HG02943 (cell line): ENCODE data around the gene LDLRAD3.
"Not testable (repeated sequence)": the region's sequence is repeated elsewhere in the genome, so short reads cannot be mapped to it uniquely, and the experiment has no call there.

ENCODE experiments used
- ATAC-seq: cut with Tn5 transposase; IDR thresholded peaks from one replicate; pipeline ENCODE4 v1.9.1; 2021; ENCODE audit warnings: mild to moderate bottlenecking, low read depth, moderate library complexity; ENCODE audit not compliant: unreplicated experiment

LDLRAD3 gene, protein sequence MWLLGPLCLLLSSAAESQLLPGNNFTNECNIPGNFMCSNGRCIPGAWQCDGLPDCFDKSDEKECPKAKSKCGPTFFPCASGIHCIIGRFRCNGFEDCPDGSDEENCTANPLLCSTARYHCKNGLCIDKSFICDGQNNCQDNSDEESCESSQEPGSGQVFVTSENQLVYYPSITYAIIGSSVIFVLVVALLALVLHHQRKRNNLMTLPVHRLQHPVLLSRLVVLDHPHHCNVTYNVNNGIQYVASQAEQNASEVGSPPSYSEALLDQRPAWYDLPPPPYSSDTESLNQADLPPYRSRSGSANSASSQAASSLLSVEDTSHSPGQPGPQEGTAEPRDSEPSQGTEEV

DNA sequence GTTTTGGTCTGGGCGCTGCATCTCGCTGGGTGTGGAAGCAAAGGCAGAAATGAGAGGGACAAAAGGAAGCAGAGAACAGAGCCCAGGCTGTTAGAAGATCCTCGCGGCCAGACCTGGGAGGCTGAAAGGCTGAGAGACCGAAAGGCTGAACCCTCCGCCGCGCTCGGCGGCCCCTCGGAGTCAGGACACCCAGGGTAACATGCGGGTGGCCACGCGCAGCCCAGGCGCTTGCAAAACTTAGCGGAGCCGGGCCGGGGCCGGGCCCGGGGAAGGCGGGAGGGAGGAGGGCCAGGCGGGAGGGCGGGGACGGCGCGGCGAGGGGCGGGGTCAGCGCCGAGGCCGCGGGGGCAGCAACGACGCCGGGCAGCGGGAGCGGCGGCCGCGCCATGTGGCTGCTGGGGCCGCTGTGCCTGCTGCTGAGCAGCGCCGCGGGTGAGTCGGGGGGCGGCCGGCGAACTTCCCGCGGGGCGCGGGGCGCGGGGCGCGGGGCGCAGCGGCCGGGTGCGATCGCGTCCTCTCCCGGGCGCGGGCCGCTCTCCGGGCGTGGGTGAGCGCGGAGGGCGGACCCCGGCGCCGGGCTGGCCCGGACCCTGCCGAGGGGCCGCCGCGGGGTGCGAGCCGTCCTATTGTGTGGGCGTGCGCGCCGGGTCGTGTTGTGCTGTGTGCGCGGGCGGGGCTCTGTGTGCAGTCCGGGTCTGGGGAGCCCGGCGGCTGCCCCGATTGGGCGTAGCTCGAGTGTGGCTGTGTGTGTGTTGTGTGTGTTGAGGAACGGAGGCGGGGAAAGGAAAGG is at the start of gene LDLRAD3:
Gene LDLRAD3 (plus strand): TSS at position 350 of the 790 bp plus-strand sequence. CDS start 37 bp downstream, at position 387.
- no peak for ATAC-seq

DNA sequence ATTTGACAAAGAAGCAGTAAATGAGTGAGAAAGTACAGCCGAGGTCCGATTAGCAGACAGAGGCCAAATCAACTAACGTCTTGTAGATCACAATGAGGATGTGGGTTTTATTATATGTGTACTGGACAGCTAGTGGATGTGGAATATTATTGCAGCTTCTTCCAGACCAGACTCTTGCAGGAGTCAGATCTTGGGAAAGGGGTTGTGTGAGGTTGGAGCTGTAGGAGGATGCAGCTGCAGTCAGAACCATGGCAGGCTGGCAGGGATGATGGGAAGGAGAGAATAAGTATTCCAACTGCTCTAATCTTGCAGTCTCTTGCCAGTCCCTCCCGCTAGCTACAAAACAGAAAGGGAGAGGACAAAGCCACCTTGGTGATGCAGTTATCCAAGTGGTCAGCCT is 46.8 kb upstream of the LDLRAD3 start:
- no peak for ATAC-seq

DNA sequence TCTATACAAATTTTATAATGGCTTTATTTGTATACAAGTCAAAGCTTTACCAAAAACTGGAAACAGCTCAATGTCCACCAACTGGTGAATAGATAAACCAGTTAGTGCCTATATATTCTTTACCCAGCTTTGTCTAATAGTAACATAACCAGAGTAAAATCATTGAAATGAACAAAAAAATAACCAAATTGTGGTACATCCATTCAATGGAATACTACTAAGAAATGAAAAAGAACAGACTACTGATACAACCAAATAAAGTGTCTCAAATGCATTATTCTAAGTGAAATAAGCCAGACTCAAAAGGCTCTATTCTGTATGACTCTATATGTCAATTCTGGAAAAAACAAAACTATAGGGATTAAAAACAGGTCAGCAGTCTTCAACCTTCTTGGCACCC is 40.9 kb upstream of the LDLRAD3 start:
- no peak for ATAC-seq

DNA sequence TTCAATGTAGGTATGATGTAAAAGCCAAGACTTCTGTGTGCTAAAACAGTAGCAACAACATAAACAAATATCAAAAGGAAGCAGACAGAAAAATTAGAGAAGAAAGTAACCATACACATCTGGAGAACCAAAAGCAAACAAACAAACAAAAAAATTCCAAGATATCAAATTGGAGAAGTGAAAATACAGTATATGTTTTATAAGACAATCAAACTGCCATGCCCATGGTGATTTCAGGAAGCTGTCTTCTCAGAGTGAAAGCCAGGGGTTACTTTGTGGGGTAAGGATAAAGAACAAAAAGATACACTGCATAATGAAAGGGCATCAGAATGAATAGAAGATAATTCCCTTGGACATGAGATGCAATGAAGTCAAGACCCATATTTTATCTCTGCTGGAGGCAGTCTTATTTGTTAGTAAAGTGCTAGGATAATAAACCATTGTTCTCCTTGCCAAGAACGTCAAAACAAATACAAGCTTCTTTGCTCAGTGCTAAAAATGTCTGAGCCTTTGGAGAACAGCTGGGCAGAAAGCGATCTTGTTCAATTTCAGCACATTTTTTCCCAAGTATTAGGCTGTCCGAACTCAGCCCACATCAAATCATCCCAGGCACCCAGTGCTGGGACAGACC is 38.1 kb upstream of the LDLRAD3 start:
- no peak for ATAC-seq

DNA sequence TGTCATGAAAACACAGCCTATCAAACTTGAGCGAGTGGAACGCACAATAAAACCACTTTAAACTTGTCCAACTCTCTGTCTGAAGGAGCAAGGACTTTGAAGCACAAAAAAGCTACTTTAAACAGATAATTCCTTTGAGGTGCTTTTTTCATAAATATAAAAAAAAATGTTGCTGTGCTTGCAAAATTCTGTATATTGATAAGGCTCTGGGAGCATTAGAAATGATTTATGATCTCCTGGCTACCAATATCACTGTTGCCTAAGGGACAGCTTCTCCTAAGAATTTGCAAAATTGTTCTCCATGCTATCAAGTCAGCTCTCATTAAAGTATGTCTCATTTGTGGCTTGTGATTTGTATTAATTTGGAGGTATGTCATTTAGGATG is 37.6 kb upstream of the LDLRAD3 start:
- ATAC-seq, result no peak

DNA sequence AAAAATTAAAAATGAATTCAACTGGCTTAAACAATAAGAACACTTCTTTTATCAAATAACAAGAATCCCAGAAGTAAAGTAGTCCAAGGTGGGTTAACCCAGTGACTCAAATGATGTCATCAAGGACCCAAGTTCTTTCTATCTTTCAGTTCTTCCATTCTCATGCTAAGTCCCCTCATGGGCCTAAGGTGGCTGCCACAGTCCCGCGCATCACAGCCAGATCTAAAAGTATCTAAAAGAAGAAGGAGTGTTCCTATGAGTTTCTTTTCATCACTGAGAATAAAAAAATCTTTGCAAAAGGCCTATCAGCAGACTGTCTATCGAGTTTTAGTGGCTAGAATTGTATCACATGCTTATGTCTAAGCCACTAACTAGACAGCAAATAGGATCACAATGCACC is 37.2 kb upstream of the LDLRAD3 start:
- ATAC-seq, result no peak

DNA sequence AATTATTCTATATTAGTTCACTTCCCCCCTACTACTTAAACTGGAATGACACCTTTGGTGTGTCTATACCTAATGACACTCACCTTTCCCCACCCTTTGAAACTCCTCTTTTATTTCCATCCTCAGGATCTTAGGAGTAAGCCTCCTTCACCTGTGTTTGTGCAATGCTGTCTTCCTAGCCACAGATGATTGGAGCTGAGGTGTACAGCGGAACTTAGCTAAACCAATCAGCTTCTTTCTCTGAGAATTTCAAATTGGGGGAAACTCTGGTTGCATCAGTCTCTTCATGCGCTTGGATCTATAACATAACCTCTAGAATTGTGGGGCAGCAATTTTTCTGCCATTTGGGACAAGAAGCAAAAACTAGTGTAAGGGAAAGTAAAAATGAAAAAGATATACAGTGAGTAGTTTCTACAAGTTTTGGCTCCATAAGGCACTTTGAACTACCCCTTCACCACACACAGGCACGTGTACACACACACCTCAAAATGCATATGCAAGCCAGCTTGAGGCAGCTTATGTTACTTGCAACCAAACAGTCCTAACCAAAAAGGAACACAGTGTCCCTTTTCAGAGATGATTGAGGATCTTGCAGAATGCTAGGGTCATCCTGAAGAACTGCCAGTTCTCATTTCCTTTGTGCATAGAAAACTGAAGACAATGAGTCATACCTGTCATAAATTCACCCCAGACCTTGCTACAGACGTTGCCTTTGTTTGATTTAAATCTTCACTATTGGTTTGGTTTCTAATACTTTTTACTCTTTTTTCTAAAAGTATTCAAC is 36.0 kb upstream of the LDLRAD3 start:
- no peak for ATAC-seq

DNA sequence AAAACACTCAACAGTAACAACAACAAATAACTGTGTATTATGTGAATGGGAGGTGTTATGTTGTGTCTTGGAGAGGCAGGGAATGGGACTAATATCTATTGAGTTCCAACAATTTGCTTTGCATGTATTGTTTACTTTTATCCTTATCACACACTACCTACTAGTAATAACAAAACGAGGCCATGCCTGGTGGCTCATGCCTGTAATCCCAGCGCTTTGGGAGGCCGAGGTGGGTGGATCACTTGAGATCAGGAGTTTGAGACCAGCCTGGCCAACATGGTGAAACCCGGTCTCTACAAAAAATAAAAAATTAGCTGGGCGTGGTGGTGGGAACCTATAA is 35.5 kb upstream of the LDLRAD3 start:
- not testable (repeated sequence) for ATAC-seq

DNA sequence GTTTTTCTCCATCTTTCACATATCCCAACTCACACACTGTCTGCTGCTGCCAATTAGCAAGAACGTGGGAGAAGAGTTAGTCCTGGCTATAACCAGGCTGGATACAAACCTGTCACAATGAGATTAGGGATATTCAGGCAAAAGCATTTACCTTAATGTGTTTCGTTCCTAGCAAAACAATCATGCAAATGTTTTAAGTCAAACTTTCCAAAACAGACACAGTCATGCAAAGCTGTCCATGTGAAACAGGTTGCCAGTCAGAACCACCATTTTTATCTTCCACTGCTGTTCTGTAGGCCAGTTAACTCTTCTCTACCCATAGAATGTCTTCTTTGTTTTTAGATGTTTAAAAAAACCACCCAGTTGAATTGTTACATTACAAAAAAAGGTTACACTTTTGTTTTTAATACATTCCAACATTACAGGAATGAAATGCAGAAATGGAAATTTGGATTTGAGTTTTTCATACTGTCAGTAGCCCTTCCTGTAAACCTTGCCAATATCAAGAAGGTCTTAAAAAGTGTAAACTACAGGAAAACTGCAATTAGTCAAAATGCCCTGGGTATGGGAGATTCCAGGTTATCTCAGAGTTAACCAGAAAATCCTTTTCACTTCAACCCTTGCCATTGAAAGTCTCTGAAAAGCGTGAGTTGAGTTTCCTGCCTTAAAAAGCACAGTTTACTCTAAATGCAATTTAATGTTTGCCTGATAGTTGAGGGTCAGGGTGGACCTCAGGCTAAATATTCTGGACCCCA is 34.2 kb upstream of the LDLRAD3 start:
- no peak for ATAC-seq

DNA sequence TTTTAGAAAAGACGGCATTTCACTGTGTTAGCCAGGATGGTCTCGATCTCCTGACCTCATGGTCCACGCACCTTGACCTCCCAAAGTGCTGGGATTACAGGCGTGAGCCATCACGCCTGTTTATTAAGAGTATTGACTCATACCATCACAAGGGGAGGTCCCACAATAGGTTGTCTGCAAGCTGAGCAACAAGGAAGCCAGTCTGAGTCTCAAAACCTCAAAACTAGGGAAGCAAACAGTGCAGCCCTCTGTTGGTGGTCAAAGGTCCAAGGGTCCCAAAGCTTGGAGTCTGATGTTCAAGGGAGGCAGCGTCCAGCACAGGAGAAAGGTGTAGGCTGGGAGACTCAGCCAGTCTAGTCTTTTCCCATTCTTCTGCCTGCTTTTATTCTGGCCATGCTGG is 32.8 kb upstream of the LDLRAD3 start:
- no peak for ATAC-seq

DNA sequence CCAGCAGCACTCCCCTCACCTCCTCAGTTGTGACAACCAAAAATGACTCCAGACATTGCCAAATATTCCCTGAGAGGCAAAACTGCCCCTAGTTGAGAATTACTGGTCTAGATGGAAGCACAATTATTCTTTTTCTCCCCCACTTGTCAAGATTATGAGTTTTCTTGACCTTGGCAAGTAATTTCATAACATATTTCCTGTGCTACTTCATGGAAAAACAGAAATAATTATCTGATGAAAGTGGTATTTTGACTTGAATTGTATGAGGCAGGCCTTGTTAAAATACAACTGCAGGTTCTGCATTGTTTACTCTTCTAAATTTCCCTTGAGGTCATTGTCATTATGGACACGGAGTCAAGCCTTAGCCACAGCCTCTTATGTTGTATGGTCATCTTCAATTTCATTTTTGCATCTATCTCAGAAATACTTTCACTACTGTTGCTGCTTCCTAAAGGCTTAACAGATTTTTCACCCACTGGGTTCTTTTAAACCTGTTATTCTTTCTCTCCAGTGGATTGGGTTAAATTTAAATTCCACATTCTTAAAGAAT is 32.2 kb upstream of the LDLRAD3 start:
- no peak for ATAC-seq

DNA sequence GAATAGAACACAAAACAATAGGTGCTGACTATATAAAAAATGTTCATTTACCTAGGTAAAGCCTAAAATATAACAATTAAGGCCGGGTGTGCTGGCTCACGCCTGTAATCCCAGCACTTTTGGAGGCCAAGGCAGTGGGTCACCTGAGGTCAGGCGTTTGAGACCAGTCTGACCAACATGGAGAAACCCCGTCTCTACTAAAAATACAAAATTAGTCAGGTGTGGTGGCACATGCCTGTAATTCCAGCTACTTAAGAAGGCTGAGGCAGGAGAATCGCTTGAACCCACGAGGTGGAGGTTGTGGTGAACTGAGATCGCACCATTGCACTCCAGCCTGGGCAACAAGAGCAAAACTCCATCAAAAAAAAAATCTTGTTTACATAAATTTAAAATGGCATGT is 31.4 kb upstream of the LDLRAD3 start:
- not testable (repeated sequence) for ATAC-seq

DNA sequence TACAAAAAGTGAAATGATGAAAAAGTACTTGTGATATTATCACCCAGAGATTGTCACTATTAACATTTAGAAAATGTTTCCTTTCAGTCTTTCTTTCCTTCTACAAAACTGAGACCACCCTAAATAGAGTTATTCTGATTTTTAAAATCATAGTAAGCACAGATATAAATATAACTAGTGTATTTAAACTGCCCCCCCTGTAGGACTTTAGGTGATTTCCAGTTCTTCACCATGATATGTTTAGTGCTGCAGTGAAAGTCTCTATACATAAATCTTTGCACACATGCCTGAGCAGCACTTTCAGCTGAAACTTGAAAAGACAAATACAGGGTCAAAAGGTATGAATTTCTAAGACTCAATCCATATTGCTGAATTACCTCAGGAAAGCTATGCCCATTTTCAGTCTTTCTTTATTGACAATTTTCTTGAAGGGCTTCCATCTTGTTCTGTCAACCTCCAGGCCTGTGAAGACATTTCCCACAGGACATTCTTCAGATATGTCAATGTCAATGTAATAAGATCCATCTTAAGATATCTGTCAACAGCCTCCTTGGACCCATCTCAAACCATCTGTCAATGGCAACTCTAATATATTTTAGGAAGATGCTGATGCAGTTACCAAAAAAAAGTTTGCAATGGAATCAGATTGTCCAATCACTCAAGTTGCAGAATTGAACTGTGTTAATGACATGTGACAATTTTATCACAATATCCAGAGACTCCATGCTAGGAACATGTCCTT is 30.8 kb upstream of the LDLRAD3 start:
- no peak for ATAC-seq

DNA sequence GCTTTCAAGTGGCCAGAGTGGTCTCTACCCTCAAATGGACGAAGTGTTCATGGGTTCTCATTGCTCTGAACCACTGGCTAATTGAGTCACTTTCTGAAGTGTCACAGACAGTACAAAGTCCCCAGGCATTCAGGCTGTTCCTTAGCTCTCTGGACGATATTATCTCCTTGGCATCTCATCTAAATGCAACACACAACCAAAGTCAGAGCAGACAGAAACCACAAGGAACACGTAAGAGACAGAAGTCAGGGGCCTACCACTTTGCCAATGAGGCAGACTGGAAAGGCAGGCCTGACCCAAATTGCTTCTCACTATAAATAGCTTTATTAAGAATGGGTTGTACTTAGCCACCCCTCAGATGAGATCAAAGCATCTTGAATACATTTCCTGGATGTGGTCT is 29.0 kb upstream of the LDLRAD3 start:
- no peak for ATAC-seq

DNA sequence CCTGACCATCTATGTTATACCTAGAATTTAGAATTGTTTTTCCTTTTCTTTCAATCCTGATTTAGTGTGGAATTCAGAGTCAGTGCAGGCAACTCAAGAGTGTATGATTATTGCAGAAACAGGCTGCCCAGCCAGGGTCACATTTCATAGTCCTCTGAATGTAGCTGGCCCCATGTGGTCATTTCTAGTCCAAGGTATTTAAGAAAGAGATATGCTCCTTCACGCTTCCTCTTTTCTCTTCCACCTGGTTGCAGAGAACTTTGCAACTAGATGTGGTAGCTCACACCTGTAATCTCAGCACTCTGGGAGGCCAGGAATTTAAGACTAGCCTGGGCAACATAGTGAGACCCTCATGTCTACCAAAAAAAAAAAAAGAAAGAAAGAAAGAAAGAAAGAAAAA is 27.6 kb upstream of the LDLRAD3 start:
- no peak for ATAC-seq

DNA sequence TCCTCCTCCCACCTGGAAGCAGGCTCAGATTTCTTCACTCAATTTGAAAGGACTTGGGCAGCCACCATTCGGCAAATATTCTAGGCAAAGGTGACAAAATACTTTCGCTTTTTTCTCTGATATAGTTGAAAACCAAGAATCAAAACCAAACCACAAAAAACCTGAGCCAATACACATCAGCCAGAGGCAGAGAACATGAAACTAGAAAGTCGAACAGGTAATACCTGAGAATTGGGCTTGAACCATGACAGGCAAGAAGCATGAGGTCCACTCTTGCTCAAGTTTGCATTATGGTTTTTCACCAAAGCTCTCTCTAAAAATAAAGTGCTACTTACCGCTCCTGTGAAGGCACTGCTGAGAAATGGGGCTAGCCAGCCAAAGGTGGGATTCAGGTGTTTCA is 26.2 kb upstream of the LDLRAD3 start:
- no peak for ATAC-seq

DNA sequence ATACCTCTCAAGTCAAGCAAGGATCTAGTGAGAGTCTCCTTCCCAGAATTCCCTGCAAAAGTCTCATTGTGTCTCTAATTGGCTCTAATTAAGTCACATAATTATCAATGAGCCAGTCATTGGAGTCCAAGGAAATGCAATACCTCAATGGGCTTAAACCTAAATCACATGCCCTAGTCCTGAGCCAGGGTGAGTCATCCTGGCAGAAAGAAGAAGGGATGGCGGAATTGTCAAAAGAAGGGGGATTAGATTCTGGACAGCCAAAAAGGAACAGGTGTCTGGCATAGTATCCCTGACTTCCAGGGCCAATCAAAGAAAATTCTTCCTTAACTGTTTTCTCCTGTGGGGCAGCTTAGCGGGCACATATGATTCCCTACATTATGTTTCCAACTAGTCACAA is 25.1 kb upstream of the LDLRAD3 start:
- ATAC-seq, result no peak

DNA sequence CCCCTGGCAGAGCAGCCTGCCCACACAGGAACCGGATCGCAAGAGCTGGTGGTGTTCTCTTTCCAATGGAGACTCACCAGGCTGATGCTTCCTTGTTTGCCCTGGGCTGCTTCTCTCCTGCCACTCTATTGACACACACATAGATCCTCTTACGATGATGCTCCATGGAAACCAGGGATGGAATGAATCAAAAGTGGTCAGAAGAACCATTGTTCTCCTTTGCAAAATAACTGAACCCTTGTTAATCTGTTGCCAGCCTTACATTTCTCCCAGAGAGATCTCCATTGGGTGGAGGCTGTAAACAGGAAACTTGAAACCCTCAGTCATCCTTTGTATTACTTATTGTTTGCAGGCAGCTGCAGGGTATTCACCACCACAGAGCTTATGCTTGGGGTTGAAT is 24.6 kb upstream of the LDLRAD3 start:
- no peak for ATAC-seq

DNA sequence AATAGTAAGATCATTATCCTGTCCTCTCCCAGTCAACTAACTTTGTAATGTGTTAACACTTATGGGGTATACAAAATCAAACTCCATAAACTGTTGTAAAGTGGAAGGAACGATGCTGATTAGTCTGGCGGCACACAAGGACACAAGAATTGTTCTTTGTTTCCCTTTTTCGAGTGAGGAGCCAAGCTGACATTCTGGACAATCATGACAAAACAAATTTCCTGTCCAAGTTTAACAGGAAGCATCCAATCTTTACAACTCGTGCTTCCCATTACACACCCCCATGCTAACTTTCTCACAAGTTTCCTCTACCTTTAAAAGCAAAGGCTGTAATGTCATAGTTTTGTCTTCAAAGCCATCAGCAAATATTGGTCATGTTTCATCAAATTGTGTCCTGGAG is 20.4 kb upstream of the LDLRAD3 start:
- no peak for ATAC-seq
